CD4-positive, alpha-beta T cell treated with Interferon gamma for 1 hour (primary cell): ENCODE data around the gene RBMX.

ENCODE experiments used
- DNase-seq: peaks from one replicate; pipeline ENCODE4 v3.0.0-alpha.2; 2020

RBMX gene

DNA sequence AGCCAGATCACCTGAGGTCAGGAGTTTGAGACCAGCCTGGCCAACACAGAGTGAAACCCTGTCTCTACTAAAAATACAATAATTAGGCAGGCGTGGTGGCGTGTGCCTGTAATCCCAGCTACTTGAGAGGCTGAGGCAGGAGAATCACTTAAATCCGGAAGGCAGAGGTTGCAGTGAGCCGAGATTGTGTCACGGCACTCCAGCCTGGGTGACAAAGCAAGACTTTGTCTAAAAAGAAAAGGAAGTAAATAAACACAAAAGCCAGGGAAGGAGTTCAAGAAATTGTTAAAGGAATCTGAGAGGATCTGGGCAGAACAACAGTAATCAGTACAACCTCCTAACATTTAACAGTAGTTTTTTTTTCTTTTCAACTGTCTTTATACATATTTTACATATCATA, 51.1 kb downstream of the RBMX start:
- DNase-seq: no peak

GRCh38 chrX:136828830-136829229, 51.7 kb downstream of the RBMX start:
- no peak for DNase-seq

- no peak for DNase-seq
Observed at GRCh38 chrX:136827026-136827425, 53.5 kb downstream of the RBMX start.

DNA sequence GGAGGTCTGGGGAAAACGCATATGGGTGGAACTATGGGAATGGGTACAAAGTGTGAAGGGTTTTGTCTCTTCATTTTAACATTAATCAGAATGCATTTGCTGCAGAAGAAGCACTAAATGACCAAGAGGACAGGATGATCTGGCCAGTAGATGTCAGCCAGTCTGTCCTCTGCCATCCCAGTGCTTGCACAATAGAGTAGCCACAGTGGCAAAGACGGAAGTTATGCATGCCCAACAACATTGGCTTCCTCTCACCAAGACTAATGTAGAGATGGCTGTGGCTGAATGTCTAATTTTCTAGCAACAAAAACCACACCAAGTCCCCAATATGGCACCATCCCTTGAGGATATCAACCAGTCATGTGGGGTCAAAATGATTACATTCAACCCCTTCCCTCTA, 54.8 kb downstream of the RBMX start:
- DNase-seq: no peak
